Islet precursor cell (in vitro differentiated cells): ENCODE data around the gene CCDC9B.

Experiments used
- DNase-seq: peaks from one replicate; pipeline ENCODE4 v3.0.0-alpha.2; 2018

The CCDC9B gene

GRCh38 chr15:40365016-40365415 lies 24.3 kb upstream of the CCDC9B start:
- DNase-seq, result no peak

GRCh38 chr15:40364251-40364650 lies 23.5 kb upstream of the CCDC9B start:
- no peak for DNase-seq

GRCh38 chr15:40363611-40364010 lies 22.9 kb upstream of the CCDC9B start:
- no peak for DNase-seq

GRCh38 chr15:40361640-40362039 lies 20.9 kb upstream of the CCDC9B start:
- no peak for DNase-seq

GRCh38 chr15:40360015-40360414 lies 19.3 kb upstream of the CCDC9B start:
- DNase-seq, result no peak

GRCh38 chr15:40358471-40359353 lies 18.0 kb upstream of the CCDC9B start:
- DNase-seq, result no peak

GRCh38 chr15:40357723-40358470 lies 17.2 kb upstream of the CCDC9B start, which contains the start of gene DISP2:
TSS of gene DISP2 (plus strand) at chr15:40358219. CDS start at chr15:40358322, 103 bp downstream.
- peak; percentile 94 for DNase-seq

GRCh38 chr15:40357246-40357645 lies 16.5 kb upstream of the CCDC9B start:
- DNase-seq, result no peak

GRCh38 chr15:40355976-40356585 lies 15.3 kb upstream of the CCDC9B start:
- DNase-seq, result no peak

GRCh38 chr15:40354408-40355171 lies 13.9 kb upstream of the CCDC9B start:
- DNase-seq, result peak; percentile 73

- DNase-seq, result no peak
Measured at GRCh38 chr15:40353697-40354096, 13.0 kb upstream of the CCDC9B start.

GRCh38 chr15:40352281-40352901 lies 11.7 kb upstream of the CCDC9B start:
- no peak for DNase-seq

- DNase-seq, result no peak
Measured at GRCh38 chr15:40349163-40349562, 8.4 kb upstream of the CCDC9B start.

GRCh38 chr15:40348474-40348870 lies 7.7 kb upstream of the CCDC9B start:
- DNase-seq, result no peak

GRCh38 chr15:40347559-40348473 lies 7.1 kb upstream of the CCDC9B start:
- DNase-seq, result no peak

GRCh38 chr15:40346579-40347558 lies 6.1 kb upstream of the CCDC9B start:
- DNase-seq, result no peak

- no peak for DNase-seq
Measured at GRCh38 chr15:40345867-40346578, 5.3 kb upstream of the CCDC9B start.

- no peak for DNase-seq
Measured at GRCh38 chr15:40345225-40345866, 4.6 kb upstream of the CCDC9B start.
